Measurements from ENCODE around the gene MOGAT1. TPM values are rescaled to one million over a fixed set of nuclear protein-coding genes. Genes with fewer than 3 reads are reported as not detected.

MOGAT1 gene
- total and polyA plus RNA-seq, 2 of the 4 experiments (the other 2 are of a cell fraction) = not detected

DNA sequence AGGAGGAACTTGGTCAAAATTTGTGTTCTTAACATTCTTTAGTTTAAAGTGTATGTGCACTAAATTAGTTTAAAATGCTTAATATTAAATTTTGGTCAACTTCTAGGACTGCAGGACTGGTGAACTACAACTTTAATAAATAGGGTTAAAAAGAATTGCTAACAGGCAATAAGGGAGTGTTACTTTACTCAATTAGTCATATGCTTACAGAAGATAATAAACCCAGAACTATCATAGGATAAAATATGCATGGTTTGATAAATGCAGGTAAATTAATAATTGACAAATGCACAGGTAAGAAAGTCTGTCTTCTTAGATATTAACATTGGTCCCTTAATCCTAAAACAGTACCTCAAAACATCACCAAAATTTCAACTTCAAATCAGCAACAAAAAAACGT, 36.2 kb upstream of the MOGAT1 start:
- H2AFZ ChIP-seq (replicated peaks; ENCODE audit: low read length, poor library complexity) = no peak overlapping the region
- BruUV-seq (replicated peaks) = no TSS peak
- no peaks in the 10 kb centered on the region for H4K20me1 ChIP-seq (ENCODE audit: insufficient read depth, low read length)
- no peak overlapping the region for H3K4me3 ChIP-seq (ENCODE audit: insufficient read depth, low read depth, low read length)
- no peak overlapping the region for H2BK120ac ChIP-seq (ENCODE audit: low read depth, low read length)
- TF ChIP-seq, protein P1, sequence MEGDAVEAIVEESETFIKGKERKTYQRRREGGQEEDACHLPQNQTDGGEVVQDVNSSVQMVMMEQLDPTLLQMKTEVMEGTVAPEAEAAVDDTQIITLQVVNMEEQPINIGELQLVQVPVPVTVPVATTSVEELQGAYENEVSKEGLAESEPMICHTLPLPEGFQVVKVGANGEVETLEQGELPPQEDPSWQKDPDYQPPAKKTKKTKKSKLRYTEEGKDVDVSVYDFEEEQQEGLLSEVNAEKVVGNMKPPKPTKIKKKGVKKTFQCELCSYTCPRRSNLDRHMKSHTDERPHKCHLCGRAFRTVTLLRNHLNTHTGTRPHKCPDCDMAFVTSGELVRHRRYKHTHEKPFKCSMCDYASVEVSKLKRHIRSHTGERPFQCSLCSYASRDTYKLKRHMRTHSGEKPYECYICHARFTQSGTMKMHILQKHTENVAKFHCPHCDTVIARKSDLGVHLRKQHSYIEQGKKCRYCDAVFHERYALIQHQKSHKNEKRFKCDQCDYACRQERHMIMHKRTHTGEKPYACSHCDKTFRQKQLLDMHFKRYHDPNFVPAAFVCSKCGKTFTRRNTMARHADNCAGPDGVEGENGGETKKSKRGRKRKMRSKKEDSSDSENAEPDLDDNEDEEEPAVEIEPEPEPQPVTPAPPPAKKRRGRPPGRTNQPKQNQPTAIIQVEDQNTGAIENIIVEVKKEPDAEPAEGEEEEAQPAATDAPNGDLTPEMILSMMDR (conservative IDR thresholded peaks at IDR 0.05; ENCODE audit: low read depth, low read length) = no peak
- no peak for TF ChIP-seq RFX5 (IDR thresholded peaks at IDR 0.05; ENCODE audit: low read depth, low read length)
- no peak for TF ChIP-seq CEBPB (IDR thresholded peaks at IDR 0.05; ENCODE audit: low read depth, low read length)
- no peak for TF ChIP-seq SMC3 (IDR thresholded peaks at IDR 0.05; ENCODE audit: low read depth, low read length)
- TF ChIP-seq MXI1 (IDR thresholded peaks at IDR 0.05; ENCODE audit: borderline replicate concordance, low read depth, low read length) = no peak
- no peak for TF ChIP-seq CHD1 (IDR thresholded peaks at IDR 0.05; ENCODE audit: low read depth, low read length)
- TF ChIP-seq BHLHE40 (IDR thresholded peaks at IDR 0.05; ENCODE audit: low read depth, low read length) = no peak
- TF ChIP-seq NFE2L2 (IDR thresholded peaks at IDR 0.05; ENCODE audit: low read depth, low read length) = no peak
- TF ChIP-seq, protein P2, sequence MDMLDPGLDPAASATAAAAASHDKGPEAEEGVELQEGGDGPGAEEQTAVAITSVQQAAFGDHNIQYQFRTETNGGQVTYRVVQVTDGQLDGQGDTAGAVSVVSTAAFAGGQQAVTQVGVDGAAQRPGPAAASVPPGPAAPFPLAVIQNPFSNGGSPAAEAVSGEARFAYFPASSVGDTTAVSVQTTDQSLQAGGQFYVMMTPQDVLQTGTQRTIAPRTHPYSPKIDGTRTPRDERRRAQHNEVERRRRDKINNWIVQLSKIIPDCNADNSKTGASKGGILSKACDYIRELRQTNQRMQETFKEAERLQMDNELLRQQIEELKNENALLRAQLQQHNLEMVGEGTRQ (IDR thresholded peaks at IDR 0.05; ENCODE audit: low read depth, low read length) = no peak
- TF ChIP-seq FOS (IDR thresholded peaks at IDR 0.05; ENCODE audit: low read depth, low read length) = no peak
- no peak for TF ChIP-seq MAZ (IDR thresholded peaks at IDR 0.05; ENCODE audit: borderline replicate concordance, low read depth, low read length)
- no peak for TF ChIP-seq RAD21 (IDR thresholded peaks at IDR 0.05; ENCODE audit: low read length)
- TF ChIP-seq POLR2A (IDR thresholded peaks at IDR 0.05; ENCODE audit: low read depth, low read length) = no peak
- TF ChIP-seq MAFK (IDR thresholded peaks at IDR 0.05; ENCODE audit: low read depth, low read length) = no peak
- TF ChIP-seq RCOR1 (IDR thresholded peaks at IDR 0.05; ENCODE audit: insufficient replicate concordance, low read length) = no peak
- TF ChIP-seq, protein P3, sequence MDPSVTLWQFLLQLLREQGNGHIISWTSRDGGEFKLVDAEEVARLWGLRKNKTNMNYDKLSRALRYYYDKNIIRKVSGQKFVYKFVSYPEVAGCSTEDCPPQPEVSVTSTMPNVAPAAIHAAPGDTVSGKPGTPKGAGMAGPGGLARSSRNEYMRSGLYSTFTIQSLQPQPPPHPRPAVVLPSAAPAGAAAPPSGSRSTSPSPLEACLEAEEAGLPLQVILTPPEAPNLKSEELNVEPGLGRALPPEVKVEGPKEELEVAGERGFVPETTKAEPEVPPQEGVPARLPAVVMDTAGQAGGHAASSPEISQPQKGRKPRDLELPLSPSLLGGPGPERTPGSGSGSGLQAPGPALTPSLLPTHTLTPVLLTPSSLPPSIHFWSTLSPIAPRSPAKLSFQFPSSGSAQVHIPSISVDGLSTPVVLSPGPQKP (IDR thresholded peaks at IDR 0.05; ENCODE audit: borderline replicate concordance, low read depth, low read length) = no peak
- no peak for ATAC-seq (ENCODE audit: low read depth)
- dilution Hi-C loops (cut with HindIII; ENCODE audit: low sequenced_read_pairs, unreplicated experiment) = no loop called here
- H3K9me1 ChIP-seq (ENCODE audit: insufficient read depth, low read length) = no peaks in the 10 kb centered on the region; the same call in 1 of the 2 replicates
- H3K79me1 ChIP-seq (ENCODE audit: low read depth in 1 of 2, low read length in 2 of 2) = peaks cover 0 to 8% of the 10 kb centered on the region in 2 experiments; a peak in 1 of 4 replicates
- H4K8ac ChIP-seq (ENCODE audit: low read depth in 2 of 2, low read length in 2 of 2) = no peak overlapping the region
- WGBS, 2 experiments (ENCODE audit: extremely low coverage in 2 of 2, insufficient read length in 1 of 2) = no CpG with 5 or more reads among the region's 1 CpG
- H3K14ac ChIP-seq (replicated peaks; ENCODE audit: low read depth, low read length) = no peak overlapping the region
- H4K5ac ChIP-seq (ENCODE audit: low read depth, low read length) = no peak overlapping the region
- no peak overlapping the region for H3K4ac ChIP-seq (ENCODE audit: low read depth, low read length)
- peaks cover 21% of the 10 kb centered on the region for H3K36me3 ChIP-seq (ENCODE audit: control insufficient read depth, insufficient read depth, low read length)
- no peak overlapping the region for H3K4me2 ChIP-seq (ENCODE audit: low read depth, low read length)
- H2AK9ac ChIP-seq (replicated peaks; ENCODE audit: low read depth, low read length, poor library complexity) = no peak overlapping the region
- H3K27me3 ChIP-seq (ENCODE audit: control insufficient read depth, insufficient read depth, low read length) = no peaks in the 10 kb centered on the region
- no peaks in the 10 kb centered on the region for H3K4me1 ChIP-seq (ENCODE audit: control insufficient read depth, insufficient read depth, low read length)
- H2BK5ac ChIP-seq (ENCODE audit: low read depth, low read length, poor library complexity, severe bottlenecking) = no peak overlapping the region
- H2AK5ac ChIP-seq (ENCODE audit: low read depth, low read length) = no peak overlapping the region
- no peak overlapping the region for H2BK15ac ChIP-seq (ENCODE audit: low read depth, low read length)
- no peak overlapping the region for H3K18ac ChIP-seq (ENCODE audit: low read depth, low read length)
- H3K9ac ChIP-seq (ENCODE audit: low read depth, low read length) = no peak overlapping the region
- no peak overlapping the region for H3K27ac ChIP-seq (ENCODE audit: insufficient read depth, low read length)
- no peak overlapping the region for H3K23ac ChIP-seq (ENCODE audit: low read depth, low read length)
- in situ Hi-C loops (cut with MboI; ENCODE audit: low sequenced_read_pairs) = no loop called here
- H4K91ac ChIP-seq (ENCODE audit: insufficient read depth, low read depth, low read length) = no peak overlapping the region
- intact Hi-C loops (cut with micrococcal nuclease) = no loop called here
- DNase-seq = no peak
- CTCF ChIA-PET = interaction anchor here (0.7 kb wide), 1 partner anchor 210 kb away, joined by 3 read pairs; no protein-coding TSS in a partner anchor
- no peak overlapping the region for H3K56ac ChIP-seq (ENCODE audit: extremely low read depth, insufficient read depth, low read length)
- H2BK20ac ChIP-seq (ENCODE audit: low read depth, low read length) = no peak overlapping the region
- POLR2A ChIA-PET (ENCODE audit: unreplicated experiment) = no interaction called here
- H3K9me3 ChIP-seq (ENCODE audit: control insufficient read depth, insufficient read depth, low read length) = no peaks in the 10 kb centered on the region
